MM.1S (cell line): ENCODE measurements around the gene PRSS36.

Experiments
- EZH2 ChIP-seq: fragments of 300-600 bp; sonication (generic); optimal IDR thresholded peaks from 2 replicates; pipeline ENCODE3; 2017; ENCODE audit warnings: low read depth, mild to moderate bottlenecking, antibody characterized with exemption, low read length, mixed read lengths
- EZH2phosphoT487 ChIP-seq: fragments of 300-600 bp; sonication (generic); IDR thresholded peaks from 2 replicates; pipeline ENCODE4 v1.6.1; 2018; ENCODE audit warnings: antibody characterized with exemption, low read length
- TF ChIP-seq, protein P1 (sequence below): fragments of 300-600 bp; sonication (generic); IDR thresholded peaks from 2 replicates; pipeline ENCODE4 v1.5.1; 2016; ENCODE audit warnings: antibody characterized with exemption, low read length, mixed read lengths

DNA sequence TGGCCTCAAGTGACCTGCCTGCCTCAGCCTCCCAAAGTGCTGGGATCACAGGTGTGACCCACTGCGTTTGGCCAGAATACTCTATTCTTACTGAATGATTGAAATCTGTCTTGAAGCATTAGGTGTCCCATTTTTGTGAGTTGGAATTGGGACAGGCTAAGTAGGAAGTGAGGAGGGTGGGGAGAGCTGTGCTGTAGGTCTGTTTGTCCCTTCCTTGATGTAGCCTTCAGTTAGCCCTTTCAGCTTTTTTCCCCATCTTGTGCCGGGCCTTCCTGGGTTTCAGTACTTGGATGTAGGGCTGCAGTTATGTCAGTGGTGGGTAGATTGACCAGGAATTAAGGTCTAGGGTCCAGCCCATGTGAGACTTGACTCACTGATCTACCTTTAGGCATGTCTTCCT is 44.0 kb upstream of the PRSS36 start:
- TF ChIP-seq, protein P1, sequence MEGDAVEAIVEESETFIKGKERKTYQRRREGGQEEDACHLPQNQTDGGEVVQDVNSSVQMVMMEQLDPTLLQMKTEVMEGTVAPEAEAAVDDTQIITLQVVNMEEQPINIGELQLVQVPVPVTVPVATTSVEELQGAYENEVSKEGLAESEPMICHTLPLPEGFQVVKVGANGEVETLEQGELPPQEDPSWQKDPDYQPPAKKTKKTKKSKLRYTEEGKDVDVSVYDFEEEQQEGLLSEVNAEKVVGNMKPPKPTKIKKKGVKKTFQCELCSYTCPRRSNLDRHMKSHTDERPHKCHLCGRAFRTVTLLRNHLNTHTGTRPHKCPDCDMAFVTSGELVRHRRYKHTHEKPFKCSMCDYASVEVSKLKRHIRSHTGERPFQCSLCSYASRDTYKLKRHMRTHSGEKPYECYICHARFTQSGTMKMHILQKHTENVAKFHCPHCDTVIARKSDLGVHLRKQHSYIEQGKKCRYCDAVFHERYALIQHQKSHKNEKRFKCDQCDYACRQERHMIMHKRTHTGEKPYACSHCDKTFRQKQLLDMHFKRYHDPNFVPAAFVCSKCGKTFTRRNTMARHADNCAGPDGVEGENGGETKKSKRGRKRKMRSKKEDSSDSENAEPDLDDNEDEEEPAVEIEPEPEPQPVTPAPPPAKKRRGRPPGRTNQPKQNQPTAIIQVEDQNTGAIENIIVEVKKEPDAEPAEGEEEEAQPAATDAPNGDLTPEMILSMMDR: no peak
- TF ChIP-seq EZH2phosphoT487 (no peak), EZH2 (no peak)
